ENCODE measurements around the gene FAM227B.
"Not testable (repeated sequence)": the region's sequence is repeated elsewhere in the genome, so short reads cannot be mapped to it uniquely, and the experiment has no call there.

The FAM227B gene

GRCh38 chr15:49610157-49610918 lies 10.3 kb downstream of the FAM227B start:
- DNase-seq (ENCODE audit: low read depth), result no peak

DNA sequence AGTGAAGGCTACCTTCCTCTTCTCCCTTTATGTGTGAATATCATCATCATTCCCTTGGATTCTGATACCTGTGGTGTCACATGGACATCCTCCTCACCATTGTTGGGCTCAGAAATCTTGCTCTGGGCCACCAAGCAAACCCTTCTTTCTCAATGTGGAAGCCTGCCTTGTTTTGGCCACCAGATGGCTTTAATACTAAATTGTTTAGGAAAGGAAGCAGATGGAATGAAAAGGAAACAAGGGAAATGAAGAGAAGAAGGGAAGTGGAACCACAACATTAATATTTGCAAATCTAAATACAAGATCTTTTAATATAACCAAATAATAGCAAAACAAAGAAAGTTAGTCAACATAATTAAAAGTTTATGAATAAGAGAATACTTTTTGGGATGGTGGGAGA lies 14.0 kb downstream of the FAM227B start:
- DNase-seq (ENCODE audit: low read depth), result no peak

DNA sequence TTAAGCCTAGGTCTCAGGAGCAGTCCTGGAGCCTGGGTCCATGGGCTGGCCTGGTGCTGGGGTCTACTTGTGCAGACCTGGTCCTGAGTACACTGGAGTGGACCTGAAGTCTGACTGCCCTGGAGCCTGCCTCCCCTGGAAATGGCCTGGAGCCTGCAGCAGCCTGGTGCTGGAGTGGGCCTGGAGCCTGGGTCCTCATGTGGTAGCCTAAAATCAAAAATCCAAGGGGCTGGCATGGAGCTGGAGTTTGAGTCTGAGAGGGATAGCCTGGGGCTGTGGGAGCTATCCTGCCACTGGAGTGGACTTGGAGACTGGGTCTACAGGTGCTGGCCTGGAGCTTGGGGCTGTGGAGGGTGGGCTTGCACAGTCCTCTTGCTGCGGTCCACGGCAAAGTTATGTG lies 15.0 kb downstream of the FAM227B start:
- no peak for DNase-seq (ENCODE audit: low read depth)

- DNase-seq (ENCODE audit: low read depth), result no peak
Measured at GRCh38 chr15:49604625-49605409, 15.8 kb downstream of the FAM227B start.

DNA sequence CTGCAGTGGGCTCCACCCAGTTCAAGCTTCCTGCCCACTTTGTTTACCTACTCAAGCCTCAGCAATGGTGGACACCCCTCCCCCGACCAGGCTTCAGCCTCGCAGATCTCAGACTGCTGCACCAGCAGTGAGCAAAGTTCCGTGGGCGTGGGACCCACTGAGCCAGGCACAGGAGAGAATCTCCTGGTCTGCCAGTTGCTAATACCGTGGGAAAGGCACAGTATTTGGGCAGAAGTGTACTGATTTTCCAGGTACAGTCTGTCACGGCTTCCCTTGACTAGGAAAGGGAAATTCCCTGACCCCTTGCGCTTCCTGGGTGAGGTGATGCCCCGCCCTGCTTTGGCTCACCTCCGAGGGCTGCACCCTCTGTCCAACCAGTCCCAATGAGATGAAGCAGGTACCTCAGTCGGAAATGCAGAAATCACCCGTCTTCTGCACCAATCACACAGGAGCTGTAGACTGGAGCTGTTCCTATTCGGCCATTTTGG lies 27.7 kb downstream of the FAM227B start:
- DNase-seq (ENCODE audit: low read depth), result not testable (repeated sequence)

DNA sequence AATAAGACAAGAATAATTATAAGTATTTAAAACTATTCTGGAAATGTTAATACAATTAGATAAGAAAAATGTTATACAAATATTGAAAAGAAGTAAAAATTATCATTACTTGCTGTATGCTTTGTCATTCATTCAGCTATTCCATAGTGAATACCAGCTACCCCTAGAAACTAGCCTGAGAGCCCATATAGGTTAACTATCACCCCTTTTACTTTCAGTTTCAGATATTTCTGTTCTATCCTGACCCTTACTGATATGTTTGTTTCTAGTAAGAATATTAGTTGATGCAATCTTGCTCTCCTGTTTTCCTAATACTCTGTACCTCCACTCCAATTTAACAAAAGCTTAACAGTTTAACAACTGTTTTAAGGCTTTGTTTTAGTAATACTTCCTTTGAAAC lies 31.6 kb downstream of the FAM227B start:
- DNase-seq (ENCODE audit: low read depth), result no peak

GRCh38 chr15:49573421-49573820 lies 47.2 kb downstream of the FAM227B start:
- no peak for DNase-seq (ENCODE audit: low read depth)

DNA sequence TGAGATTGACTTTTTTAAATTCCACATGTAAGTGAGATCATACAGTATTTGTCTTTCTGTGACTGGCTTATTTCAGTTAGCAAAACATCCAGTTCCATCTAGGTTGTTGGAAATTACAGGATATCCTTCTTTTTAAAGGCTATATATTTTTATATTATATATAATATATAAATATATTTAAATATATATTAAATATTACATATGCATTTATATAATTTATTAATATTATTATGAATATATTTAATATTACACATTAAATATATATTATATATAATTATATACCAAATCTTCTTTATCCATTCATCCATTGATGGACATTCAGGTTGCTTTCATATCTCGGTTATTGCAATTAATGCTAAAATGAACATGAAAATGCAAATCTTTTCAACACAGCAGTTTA lies 49.9 kb downstream of the FAM227B start:
- DNase-seq (ENCODE audit: low read depth), result no peak

DNA sequence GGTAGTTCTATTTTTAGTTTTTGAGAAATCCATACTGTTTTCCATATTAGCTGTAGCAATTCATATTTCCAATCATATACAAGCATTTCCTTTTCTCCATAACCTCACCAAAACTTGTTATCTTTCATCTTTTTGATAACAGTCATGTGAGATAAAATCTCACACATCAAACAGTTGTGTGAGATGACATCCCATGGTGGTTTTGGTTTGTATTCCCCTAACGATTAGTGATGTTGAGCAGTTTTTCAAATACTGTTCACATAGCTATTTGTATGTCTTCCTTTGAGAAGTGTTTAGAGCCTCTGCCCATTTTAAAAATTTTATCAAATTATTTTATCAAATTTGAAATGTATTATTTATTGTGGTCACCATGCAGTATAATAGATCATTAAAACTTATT lies 50.4 kb downstream of the FAM227B start:
- no peak for DNase-seq (ENCODE audit: low read depth)

- DNase-seq (ENCODE audit: low read depth), result no peak
Measured at GRCh38 chr15:49560045-49560444, 60.6 kb downstream of the FAM227B start.

DNA sequence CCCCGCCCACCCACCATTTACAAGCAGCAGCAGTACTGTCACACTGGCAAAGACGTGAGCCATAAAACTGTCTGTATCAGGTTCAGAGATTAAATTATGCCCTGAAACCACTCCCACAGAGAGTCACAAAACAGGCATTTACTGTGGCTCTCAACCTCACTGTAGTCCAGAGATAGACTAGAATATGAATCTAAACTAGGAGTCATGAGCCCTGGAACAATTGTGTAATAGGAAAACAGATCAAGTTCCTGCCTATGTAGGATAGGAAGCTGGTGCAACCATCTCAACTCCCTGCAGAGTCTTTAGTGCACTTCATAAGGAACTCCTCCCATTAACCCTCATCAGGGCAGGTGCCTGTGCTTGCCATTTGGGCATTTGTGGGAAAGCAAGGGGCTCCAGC lies 61.7 kb downstream of the FAM227B start:
- no peak for DNase-seq (ENCODE audit: low read depth)

- no peak for DNase-seq (ENCODE audit: low read depth)
Measured at GRCh38 chr15:49556437-49556836, 64.2 kb downstream of the FAM227B start.

DNA sequence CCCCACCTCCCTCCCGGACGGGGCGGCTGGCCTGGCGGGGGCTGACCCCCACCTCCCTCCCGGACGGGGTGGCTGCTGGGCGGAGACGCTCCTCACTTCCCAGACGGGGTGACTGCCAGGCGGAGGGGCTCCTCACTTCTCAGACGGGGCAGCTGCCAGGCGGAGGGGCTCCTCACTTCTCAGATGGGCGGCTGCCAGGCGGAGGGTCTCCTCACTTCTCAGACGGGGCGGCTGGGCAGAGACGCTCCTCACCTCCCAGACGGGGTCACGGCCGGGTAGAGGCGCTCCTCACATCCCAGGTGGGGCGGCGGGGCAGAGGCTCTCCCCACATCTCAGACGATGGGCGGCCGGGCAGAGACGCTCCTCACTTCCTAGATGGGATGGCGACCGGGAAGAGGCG lies 70.3 kb downstream of the FAM227B start:
- DNase-seq (ENCODE audit: low read depth), result not testable (repeated sequence)

- no peak for DNase-seq (ENCODE audit: low read depth)
Measured at GRCh38 chr15:49538520-49538919, 82.1 kb downstream of the FAM227B start.

GRCh38 chr15:49530092-49530491 lies 90.5 kb downstream of the FAM227B start:
- DNase-seq (ENCODE audit: low read depth), result no peak

- DNase-seq (ENCODE audit: low read depth), result no peak
Measured at GRCh38 chr15:49528289-49528688, 92.3 kb downstream of the FAM227B start.

- no peak for DNase-seq (ENCODE audit: low read depth)
Measured at GRCh38 chr15:49521802-49522201, 98.8 kb downstream of the FAM227B start.

DNA sequence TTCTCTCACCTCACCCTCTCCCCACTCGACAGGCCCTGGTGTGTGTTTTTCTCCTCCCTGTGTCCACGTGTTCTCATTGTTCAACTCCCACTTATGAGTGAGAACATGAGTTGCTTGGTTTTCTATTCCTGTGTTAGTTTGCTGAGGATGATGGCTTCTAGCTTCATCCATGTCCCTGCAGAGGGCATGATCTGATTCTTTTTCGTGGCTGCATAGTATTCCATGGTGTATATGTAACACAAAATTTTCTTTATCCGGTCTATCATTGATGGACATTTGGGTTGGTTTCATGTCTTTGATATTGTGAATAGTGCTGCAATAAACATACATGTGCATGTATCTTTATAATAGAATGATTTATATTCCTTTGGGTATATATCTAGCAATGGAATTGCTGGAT lies 107.9 kb downstream of the FAM227B start:
- DNase-seq (ENCODE audit: low read depth), result not testable (repeated sequence)

GRCh38 chr15:49507261-49507660 lies 113.4 kb downstream of the FAM227B start:
- DNase-seq (ENCODE audit: low read depth), result no peak

DNA sequence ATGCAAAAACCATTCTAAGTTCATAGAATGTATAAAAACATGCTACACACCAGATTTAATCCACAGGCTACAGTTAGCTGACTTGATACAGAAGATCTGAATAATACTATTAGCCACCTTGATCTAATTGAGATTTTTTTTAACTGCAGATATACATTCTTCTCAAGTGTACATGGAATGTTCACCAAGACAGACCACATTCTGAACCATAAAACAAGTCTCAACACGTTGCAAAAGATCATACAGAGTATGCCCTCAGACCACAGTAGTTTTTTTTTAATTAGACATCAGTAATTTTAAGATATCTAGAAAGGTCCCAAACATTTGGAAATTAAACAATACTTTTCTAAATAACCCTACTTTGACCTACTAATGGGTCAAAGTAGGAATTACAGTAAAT lies 114.3 kb downstream of the FAM227B start:
- no peak for DNase-seq (ENCODE audit: low read depth)

DNA sequence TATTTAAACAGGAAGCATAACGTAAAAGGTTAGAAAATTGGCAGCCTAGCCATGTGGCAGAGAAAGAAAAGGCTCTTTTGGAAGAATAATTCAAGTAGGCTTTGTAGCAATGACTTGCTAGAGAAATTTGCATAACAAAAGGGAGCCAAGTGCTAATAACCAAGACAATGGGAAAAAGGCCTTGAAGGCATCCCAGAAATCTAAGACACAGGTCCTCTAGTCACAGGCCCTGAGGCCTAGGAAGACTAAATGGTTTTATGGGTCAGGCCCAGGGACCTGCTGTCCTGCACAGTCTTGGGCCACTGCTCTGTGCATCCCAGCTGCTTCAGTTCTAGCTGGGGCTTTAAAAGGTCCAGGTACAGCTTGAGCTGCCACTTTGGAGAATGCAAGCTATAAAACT lies 119.0 kb downstream of the FAM227B start:
- DNase-seq (ENCODE audit: low read depth), result no peak

DNA sequence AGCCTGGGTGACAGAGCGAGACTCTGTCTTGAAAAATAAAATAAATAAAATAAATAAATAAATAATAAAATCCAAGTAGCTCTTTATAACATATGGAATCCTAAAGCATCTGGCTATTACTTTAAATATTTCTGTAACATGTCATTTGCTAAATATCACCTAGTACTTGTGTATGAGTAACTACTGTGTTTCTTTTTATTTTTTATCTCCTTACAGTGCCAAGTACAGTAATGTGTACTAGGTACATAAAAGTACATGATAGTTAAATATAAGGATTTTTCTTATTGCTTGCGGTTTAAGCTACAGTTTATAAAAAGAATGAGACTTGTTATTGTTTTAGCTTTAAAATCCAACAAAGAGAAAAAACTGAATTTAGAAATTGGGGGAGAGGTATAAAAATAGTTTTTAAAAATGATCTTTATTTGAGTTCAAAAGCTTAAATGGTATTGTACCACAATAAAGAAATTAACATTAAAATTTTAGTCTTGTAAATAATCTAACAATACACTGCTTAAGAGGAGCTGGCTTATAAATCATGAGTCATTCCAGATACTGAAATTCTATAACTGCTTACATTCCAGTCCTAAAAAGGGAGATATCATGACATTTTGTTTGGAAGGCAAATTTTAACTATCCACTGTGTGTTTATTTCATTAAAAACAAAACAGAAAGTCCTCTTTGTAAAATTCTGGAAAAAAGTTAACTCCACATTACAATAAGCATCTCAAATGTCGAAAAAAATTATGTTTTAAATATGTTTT lies 124.4 kb downstream of the FAM227B start:
- no peak for DNase-seq (ENCODE audit: low read depth)

GRCh38 chr15:49494842-49495241 lies 125.8 kb downstream of the FAM227B start:
- DNase-seq (ENCODE audit: low read depth), result no peak
